Measurements from ENCODE around the gene ATXN1. TPM values are rescaled to one million over a fixed set of nuclear protein-coding genes. Genes with fewer than 3 reads are reported as not detected.

The ATXN1 gene
- total RNA-seq, 4 donors from 2014 or later: 16.3 to 52.2 (median 25.7) TPM

DNA sequence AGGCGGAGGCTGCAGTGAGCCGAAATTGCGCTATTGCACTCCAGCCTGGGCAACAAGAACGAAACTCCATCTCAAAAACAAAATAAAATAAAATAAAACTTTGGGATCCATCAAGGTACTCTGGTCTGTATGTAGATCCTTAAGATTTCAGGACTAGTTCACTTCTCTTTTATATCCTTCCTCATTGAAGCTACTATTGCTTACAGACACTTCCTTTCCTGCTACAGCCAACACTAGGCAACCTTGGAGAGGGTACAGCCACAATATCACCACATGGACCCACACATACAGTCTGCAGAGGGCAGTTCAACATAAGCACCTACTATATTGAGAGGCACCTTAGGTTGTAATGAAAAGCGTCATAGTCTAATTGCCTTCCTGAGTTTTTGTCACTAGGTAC is 113.3 kb downstream of the ATXN1 start:
- DNase-seq (ENCODE audit: low spot score in 2 of 2): no peak
- 99% methylated on average over 5 of the region's 5 CpGs for WGBS, 2 donors
- intact Hi-C loops (cut with DNase I; ENCODE audit: low total_unique reads): no loop called here
- H3K4me3 ChIP-seq (ENCODE audit: low read depth, poor library complexity, severe bottlenecking): no peak overlapping the region
- TF ChIP-seq CTCF (IDR thresholded peaks at IDR 0.05): no peak
- TF ChIP-seq POLR2A (IDR thresholded peaks at IDR 0.05): no peak

DNA sequence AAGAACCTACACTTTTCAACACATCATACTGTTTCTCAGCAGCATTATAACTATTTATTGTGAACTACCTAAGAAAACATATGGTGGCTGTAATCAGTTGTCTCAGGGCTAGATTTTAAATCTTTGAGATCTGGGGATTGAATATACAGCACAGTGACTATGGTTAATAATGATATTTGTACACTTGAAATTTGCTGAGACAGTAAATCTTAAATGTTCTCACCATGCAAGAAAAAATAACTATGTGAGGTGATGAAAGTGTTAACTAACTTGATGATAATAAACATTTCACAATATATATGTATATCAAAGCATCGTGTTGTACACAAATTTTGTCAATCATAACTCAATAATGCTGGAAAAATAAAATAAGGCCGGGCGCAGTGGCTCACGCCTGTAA is 113.8 kb downstream of the ATXN1 start:
- 87 to 88% methylated on average over 4 of the region's 4 CpGs for WGBS, 2 donors
- intact Hi-C loops (cut with DNase I; ENCODE audit: low total_unique reads): no loop called here
- no peak for TF ChIP-seq POLR2A (IDR thresholded peaks at IDR 0.05)
- no peak for TF ChIP-seq CTCF (IDR thresholded peaks at IDR 0.05)
- DNase-seq (ENCODE audit: low spot score in 2 of 2): no peak
- H3K4me3 ChIP-seq (ENCODE audit: low read depth, poor library complexity, severe bottlenecking): no peak overlapping the region

- WGBS, 2 donors: 90 to 93% methylated on average over 8 of the region's 8 CpGs
- no peak overlapping the region for H3K4me3 ChIP-seq (ENCODE audit: low read depth, poor library complexity, severe bottlenecking)
- intact Hi-C loops (cut with DNase I; ENCODE audit: low total_unique reads): no loop called here
- DNase-seq (ENCODE audit: low spot score in 2 of 2): no peak
- TF ChIP-seq POLR2A (IDR thresholded peaks at IDR 0.05): no peak
- no peak for TF ChIP-seq CTCF (IDR thresholded peaks at IDR 0.05)
Observed at GRCh38 chr6:16644540-16645250, 116.6 kb downstream of the ATXN1 start.

DNA sequence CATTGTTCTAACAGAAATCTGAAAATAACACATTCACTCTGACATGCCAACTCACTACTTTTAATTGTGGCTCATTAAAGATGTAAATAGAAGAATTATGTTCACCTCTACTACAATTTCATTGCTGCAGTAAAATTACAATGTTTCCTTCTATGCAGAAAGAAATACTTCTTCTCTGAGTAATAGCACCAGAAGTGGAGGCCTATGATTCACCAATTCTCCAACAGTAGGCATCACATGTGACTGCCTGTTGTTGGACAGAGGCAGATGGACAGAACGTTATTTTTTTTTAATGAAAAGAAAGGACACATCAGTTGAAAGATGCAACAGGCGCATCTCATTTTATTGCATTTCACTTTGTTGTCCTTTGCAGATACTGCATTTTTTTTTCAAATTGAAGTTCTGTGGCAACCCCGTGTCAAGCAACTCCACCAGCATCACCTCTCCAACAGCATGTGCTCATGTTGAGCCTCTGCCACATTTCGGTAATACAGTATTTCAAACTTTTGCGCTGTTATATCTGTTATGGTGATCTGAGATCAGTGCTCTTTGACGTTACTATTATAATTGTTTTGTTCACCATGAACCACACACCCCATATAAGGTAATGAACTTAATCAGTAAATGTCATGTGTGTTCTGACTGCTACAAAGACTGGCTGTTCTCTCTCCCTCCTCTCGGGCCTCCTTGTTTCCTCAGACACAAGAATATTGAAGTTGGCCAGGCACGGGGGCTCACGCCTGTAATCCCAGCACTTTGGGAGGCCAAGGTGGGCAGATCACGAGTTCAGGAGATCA is 121.4 kb downstream of the ATXN1 start:
- TF ChIP-seq CTCF (IDR thresholded peaks at IDR 0.05): no peak
- no peak for TF ChIP-seq POLR2A (IDR thresholded peaks at IDR 0.05)
- WGBS, 2 donors: 84 to 85% methylated on average over 10 of the region's 10 CpGs
- no peak overlapping the region for H3K4me3 ChIP-seq (ENCODE audit: low read depth, poor library complexity, severe bottlenecking)
- intact Hi-C loops (cut with DNase I; ENCODE audit: low total_unique reads): no loop called here
- DNase-seq (ENCODE audit: low spot score in 2 of 2): no peak

DNA sequence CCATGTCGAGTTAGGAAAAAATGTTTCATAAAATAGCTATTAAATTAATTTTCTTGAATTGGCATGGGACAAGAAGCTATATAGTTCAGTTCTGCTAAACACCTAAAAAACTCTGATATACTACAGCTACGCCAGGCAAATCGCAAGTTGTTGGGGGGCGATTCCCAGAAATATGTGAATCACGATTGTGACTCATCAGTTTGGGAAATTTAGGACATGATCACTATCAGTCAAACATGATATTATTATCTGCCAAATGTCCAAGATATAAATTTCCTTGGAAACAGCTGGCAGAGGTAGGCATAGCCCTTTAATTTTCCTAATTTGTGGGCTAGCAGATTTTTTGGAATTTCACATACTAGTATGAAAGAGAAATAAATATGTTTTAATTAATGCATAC is 123.6 kb downstream of the ATXN1 start:
- WGBS, 2 donors: 64 to 90% methylated on average over 5 of the region's 5 CpGs
- no peak overlapping the region for H3K4me3 ChIP-seq (ENCODE audit: low read depth, poor library complexity, severe bottlenecking)
- intact Hi-C loops (cut with DNase I; ENCODE audit: low total_unique reads): no loop called here
- TF ChIP-seq CTCF (IDR thresholded peaks at IDR 0.05): no peak
- no peak for TF ChIP-seq POLR2A (IDR thresholded peaks at IDR 0.05)
- no peak for DNase-seq (ENCODE audit: low spot score in 2 of 2)

Data from lower leg skin (tissue), 4 donors.